ENCODE measurements around the gene SREBF1. TPM values are rescaled to one million over a fixed set of nuclear protein-coding genes. Genes with fewer than 3 reads are reported as not detected.

Gene SREBF1
- total and polyA plus RNA-seq, 2 of the 8 experiments (the other 6 are each of a cell fraction or from before 2014, with no cell fraction given): 28.6 to 70.8 TPM

DNA sequence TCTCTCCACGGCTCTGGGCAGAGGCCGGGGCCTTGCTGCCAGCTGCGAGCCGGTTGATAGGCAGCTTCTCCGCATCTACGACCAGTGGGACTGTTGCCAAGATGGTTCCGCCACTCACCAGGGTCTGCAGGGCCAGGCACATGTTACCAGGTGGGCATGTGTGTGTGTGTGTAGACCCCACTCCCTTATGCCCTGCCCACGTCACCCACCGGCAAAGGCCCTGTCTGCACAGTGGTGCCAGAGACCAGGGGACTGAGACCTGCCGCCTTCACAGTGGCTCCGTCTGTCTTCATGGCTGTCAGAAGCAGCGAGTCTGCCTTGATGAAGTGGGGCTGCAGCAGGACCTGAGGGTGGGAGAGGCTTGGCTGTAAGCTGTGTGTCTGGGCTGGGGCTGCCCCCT, 17.7 kb downstream of the SREBF1 start:
- Histone ChIP-seq H3K23me2 (ENCODE audit: low read depth, low read length) (peaks cover 2% of the 10 kb centered on the region), H3K18ac (ENCODE audit: extremely low read depth, low read length) (no peak overlapping the region), H3K14ac (ENCODE audit: insufficient read length) (no peak overlapping the region), H3K9ac (replicated peaks in 1 of 4; ENCODE audit: extremely low read depth in 1 of 4, low read depth in 3 of 4, low read length in 3 of 4) (no peak overlapping the region), H3K79me1 (ENCODE audit: low read depth, low read length) (peaks cover 31% of the 10 kb centered on the region), H2BK15ac (ENCODE audit: low read length) (no peak overlapping the region), H4K5ac (ENCODE audit: insufficient read length, low read depth, low read length) (no peak overlapping the region), H2BK12ac (ENCODE audit: low read depth, low read length) (0 out of 2 replicates have a peak overlapping the region, but pooled peaks have one; percentile 1), H4K8ac (ENCODE audit: extremely low read depth, insufficient read depth, low read length) (no peak overlapping the region; the same call in 1 of the 2 replicates), H3K36me3 (ENCODE audit: control insufficient read depth in 2 of 4, insufficient read depth in 4 of 4, low read length in 3 of 4) (peaks cover 23 to 55% (median 37%) of the 10 kb centered on the region in 4 experiments; a peak in 7 of 8 replicates), H3K4me2 (ENCODE audit: insufficient read depth in 1 of 2, low read depth in 2 of 2, low read length in 2 of 2) (no peak overlapping the region), H2BK120ac (replicated peaks; ENCODE audit: low read depth, low read length) (no peak overlapping the region), H2BK20ac (ENCODE audit: low read length) (no peak overlapping the region), H3K4me3 (ENCODE audit: extremely low read depth in 1 of 4, insufficient read depth in 2 of 4, low read depth in 3 of 4, low read length in 4 of 4) (no peak overlapping the region), H3K23ac (ENCODE audit: insufficient read length) (no peak overlapping the region), H3K27me3 (replicated peaks in 1 of 4; ENCODE audit: control insufficient read depth in 3 of 4, extremely low read depth in 1 of 4, insufficient read depth in 3 of 4, low read length in 3 of 4) (no peaks in the 10 kb centered on the region; a peak in 1 of 7 replicates), H2AK5ac (ENCODE audit: low read depth, low read length) (no peak overlapping the region), H3K56ac (replicated peaks; ENCODE audit: insufficient read length, low read depth, low read length) (no peak overlapping the region), H2AFZ (ENCODE audit: low read length) (no peak overlapping the region), H3K4me1 (replicated peaks in 1 of 4; ENCODE audit: control insufficient read depth in 3 of 4, insufficient read depth in 4 of 4, low read length in 3 of 4) (peaks cover 3 to 25% (median 17%) of the 10 kb centered on the region in 4 experiments), H2BK5ac (ENCODE audit: low read depth, low read length) (0 out of 2 replicates have a peak overlapping the region, but pooled peaks have one; percentile 49), H4K91ac (replicated peaks; ENCODE audit: insufficient read length, low read length) (no peak overlapping the region), H3K4ac (replicated peaks; ENCODE audit: insufficient read length, low read depth, low read length) (no peak overlapping the region), H3K27ac (ENCODE audit: low read depth, low read length) (no peak overlapping the region), H3K79me2 (ENCODE audit: control insufficient read depth in 1 of 2, insufficient read depth in 2 of 2, low read length in 2 of 2) (peaks cover 4 to 32% of the 10 kb centered on the region in 2 experiments; a peak in 3 of 4 replicates), H4K20me1 (replicated peaks in 1 of 2; ENCODE audit: control insufficient read depth in 1 of 2, insufficient read depth in 2 of 2, low read length in 2 of 2) (peaks cover 36 to 54% of the 10 kb centered on the region in 2 experiments), H3K9me3 (ENCODE audit: insufficient read depth in 2 of 2, low read depth in 1 of 2, low read length in 1 of 2) (no peaks in the 10 kb centered on the region)
- no peak for FAIRE-seq
- CTCF ChIA-PET (ENCODE audit: partially characterized antibody): interaction anchor here (0.8 to 18.1 kb wide), 7 partner anchors 7 to 100 kb away, joined by 3 to 375 read pairs (median 3); partner anchors contain the start of gene SREBF1
- no peak for DNase-seq (ENCODE audit: low read depth in 1 of 2, low spot score in 2 of 2)
- POLR2A ChIA-PET (ENCODE audit: partially characterized antibody): interaction anchor here (1.1 to 24.7 kb wide), 3 partner anchors 10 to 18 kb away, joined by 4 to 532 read pairs (median 5); partner anchors contain the start of gene SREBF1
- 89% methylated on average over 12 of the region's 12 CpGs; no CpG with 5 or more reads in 1 of the 2 experiments for WGBS, 2 experiments (ENCODE audit: extremely low coverage in 1 of 2, insufficient coverage in 1 of 2, insufficient read length in 1 of 2, insufficient replicate concordance in 2 of 2, low coverage in 1 of 2, low lambda C conversion rate in 2 of 2, missing lambda C conversion rate in 1 of 2)
- no peak for TF ChIP-seq YY1 (IDR thresholded peaks at IDR 0.05; ENCODE audit: low read depth, low read length)
- TF ChIP-seq CHD1 (IDR thresholded peaks at IDR 0.05; ENCODE audit: low read depth, low read length): no peak
- TF ChIP-seq NANOG (IDR thresholded peaks at IDR 0.05; ENCODE audit: insufficient read depth, low read depth, low read length, poor library complexity, severe bottlenecking): no peak
- TF ChIP-seq KDM1A (IDR thresholded peaks at IDR 0.05; ENCODE audit: borderline replicate concordance, low read length): no peak
- no peak for TF ChIP-seq SP2 (IDR thresholded peaks at IDR 0.05; ENCODE audit: low read length)
- no peak for TF ChIP-seq JUND (IDR thresholded peaks at IDR 0.05; ENCODE audit: low read length)
- TF ChIP-seq RBBP5 (IDR thresholded peaks at IDR 0.05; ENCODE audit: borderline replicate concordance, low read depth, low read length): no peak
- no peak for TF ChIP-seq TAF1 (IDR thresholded peaks at IDR 0.05; ENCODE audit: low read depth, low read length)
- TF ChIP-seq EZH2 (IDR thresholded peaks at IDR 0.05; ENCODE audit: low read depth, low read length, severe bottlenecking): no peak
- TF ChIP-seq BACH1 (IDR thresholded peaks at IDR 0.05; ENCODE audit: low read length): no peak
- no peak for TF ChIP-seq RAD21 (IDR thresholded peaks at IDR 0.05 in 1 of 2, conservative IDR thresholded peaks at IDR 0.05 in 1 of 2; ENCODE audit: low read depth in 2 of 2, low read length in 2 of 2)
- no peak for TF ChIP-seq KDM4A (IDR thresholded peaks at IDR 0.05; ENCODE audit: low read depth, low read length, severe bottlenecking)
- no peak for TF ChIP-seq GTF2F1 (IDR thresholded peaks at IDR 0.05; ENCODE audit: borderline replicate concordance, low read depth, low read length)
- no peak for TF ChIP-seq CEBPB (IDR thresholded peaks at IDR 0.05; ENCODE audit: low read depth, low read length)
